OCI-LY1 (cell line): ENCODE measurements around the gene ZNF148.

ENCODE experiments used
- EZH2 ChIP-seq: fragments of 200-600 bp; sonication (generic), shearing (Covaris generic); IDR thresholded peaks from 2 replicates; pipeline ENCODE4 v1.8.0; 2017; ENCODE audit warnings: borderline replicate concordance, mixed run types, mild to moderate bottlenecking, antibody characterized with exemption, low read length, moderate library complexity, mixed read lengths
- TF ChIP-seq, protein P1 (sequence below): fragments of 200-600 bp; sonication (generic), shearing (Covaris generic); IDR thresholded peaks from 2 replicates; pipeline ENCODE4 v1.5.1; 2017; ENCODE audit warnings: mild to moderate bottlenecking, antibody characterized with exemption, low read length, moderate library complexity, mixed read lengths

DNA sequence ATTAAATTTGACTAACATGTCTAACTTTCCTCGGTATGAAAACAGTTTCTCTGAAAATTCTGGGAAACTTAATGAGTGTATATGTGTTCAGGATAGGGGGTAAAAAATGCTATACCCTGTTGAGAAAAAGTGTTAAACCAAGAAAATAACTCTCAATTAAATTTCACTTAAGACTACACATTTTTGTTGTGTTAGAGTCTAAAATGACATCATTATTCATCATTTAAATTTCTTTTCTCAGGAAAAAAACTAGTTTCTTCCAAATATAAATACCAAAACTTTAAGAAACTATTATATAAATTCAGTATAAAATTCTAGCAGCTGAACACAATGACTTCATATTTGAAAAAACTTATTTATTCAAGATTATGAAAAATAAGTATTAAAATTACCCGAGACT is 52.2 kb downstream of the ZNF148 start:
- TF ChIP-seq, protein P1, sequence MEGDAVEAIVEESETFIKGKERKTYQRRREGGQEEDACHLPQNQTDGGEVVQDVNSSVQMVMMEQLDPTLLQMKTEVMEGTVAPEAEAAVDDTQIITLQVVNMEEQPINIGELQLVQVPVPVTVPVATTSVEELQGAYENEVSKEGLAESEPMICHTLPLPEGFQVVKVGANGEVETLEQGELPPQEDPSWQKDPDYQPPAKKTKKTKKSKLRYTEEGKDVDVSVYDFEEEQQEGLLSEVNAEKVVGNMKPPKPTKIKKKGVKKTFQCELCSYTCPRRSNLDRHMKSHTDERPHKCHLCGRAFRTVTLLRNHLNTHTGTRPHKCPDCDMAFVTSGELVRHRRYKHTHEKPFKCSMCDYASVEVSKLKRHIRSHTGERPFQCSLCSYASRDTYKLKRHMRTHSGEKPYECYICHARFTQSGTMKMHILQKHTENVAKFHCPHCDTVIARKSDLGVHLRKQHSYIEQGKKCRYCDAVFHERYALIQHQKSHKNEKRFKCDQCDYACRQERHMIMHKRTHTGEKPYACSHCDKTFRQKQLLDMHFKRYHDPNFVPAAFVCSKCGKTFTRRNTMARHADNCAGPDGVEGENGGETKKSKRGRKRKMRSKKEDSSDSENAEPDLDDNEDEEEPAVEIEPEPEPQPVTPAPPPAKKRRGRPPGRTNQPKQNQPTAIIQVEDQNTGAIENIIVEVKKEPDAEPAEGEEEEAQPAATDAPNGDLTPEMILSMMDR, result no peak
- no peak for TF ChIP-seq EZH2
